Colonic mucosa (tissue), 4 donors: ENCODE results near the gene RAB6A. TPM values are rescaled to one million over a fixed set of nuclear protein-coding genes. Genes with fewer than 3 reads are reported as not detected.
"Not testable (repeated sequence)": the region's sequence is repeated elsewhere in the genome, so short reads cannot be mapped to it uniquely, and the experiment has no call there.

Source experiments
- DNase-seq: peaks from one replicate; pipeline ENCODE4 v3.0.0-alpha.2; 2020
- H3K27ac ChIP-seq: fragments of 200-600 bp; one replicate; pipeline ENCODE4 v1.8.0; 2021
- H3K27me3 ChIP-seq: fragments of 200-600 bp; one replicate; pipeline ENCODE4 v1.8.0; 2021
- H3K36me3 ChIP-seq: fragments of 200-600 bp; one replicate; pipeline ENCODE4 v1.8.0; 2021
- H3K4me1 ChIP-seq: fragments of 200-600 bp; one replicate; pipeline ENCODE4 v1.8.0; 2021; ENCODE audit warnings: mild to moderate bottlenecking
- H3K4me3 ChIP-seq: fragments of 200-600 bp; one replicate; pipeline ENCODE4 v1.8.0; 2021
- H3K9ac ChIP-seq, 2 donors: one replicate each; pipeline ENCODE4 v1.7.0; 2013; ENCODE audit warnings: control low read depth in 2 of 2, low read depth in 2 of 2, low read length in 2 of 2
- H3K9me3 ChIP-seq: fragments of 200-600 bp; one replicate; pipeline ENCODE4 v1.8.0; 2021
- intact Hi-C: fragments of 100-400 bp; cut with DNase I; formaldehyde crosslinking; loops from one replicate; pipeline ENCODE4 v1.14.1; 2022
- total RNA-seq, 2 donors: library from RNA; stranded (reverse); fragmentation: NEBNext Ultra II Directional in 1 of 2; extraction: Animal tissue kit (Norgen Biotek cat#: 25700) in 1 of 2; gene quantifications; one replicate each; pipeline ENCODE4 v1.2.1, GENCODE V29; 2021
- TF ChIP-seq, protein P1 (sequence below): fragments of 200-600 bp; IDR thresholded peaks from one replicate; pipeline ENCODE4 v1.8.0; 2022; ENCODE audit warnings: antibody characterized with exemption, mild to moderate bottlenecking
- donor health status: healthy.
- donor health status: DM: no; HTN: no; CAD: no.
- donor health status: DM: no; HTN: no; CAD: no.

RAB6A gene
- total RNA-seq, 2 donors from 2014 or later, result 160 to 198 TPM

DNA sequence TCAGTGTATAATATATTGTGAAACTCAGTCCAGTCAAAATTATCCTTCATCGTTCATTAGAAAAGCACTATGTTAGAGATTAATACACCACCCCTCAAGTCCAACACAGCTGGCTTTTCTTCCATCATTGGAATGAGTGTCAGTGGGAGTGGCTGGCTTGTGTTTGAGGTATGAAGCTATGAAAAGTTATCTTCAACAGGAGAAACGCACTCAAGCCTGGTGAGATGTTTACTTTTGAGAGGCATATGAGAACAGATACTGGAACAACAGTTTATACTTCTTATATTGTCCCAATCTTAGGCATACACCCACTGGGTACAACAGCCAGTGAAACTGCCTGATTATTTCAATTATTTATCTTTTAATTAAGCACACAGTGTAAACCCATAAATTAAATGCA is 80.2 kb downstream of the RAB6A start:
- Histone ChIP-seq H3K27ac (no peak overlapping the region), H3K36me3 (no peaks in the 10 kb centered on the region), H3K9ac (no peak overlapping the region), H3K4me3 (no peak overlapping the region), H3K4me1 (no peaks in the 10 kb centered on the region), H3K9me3 (no peaks in the 10 kb centered on the region), H3K27me3 (no peaks in the 10 kb centered on the region)
- DNase-seq, result no peak
- intact Hi-C loops, result no loop called here
- TF ChIP-seq, protein P1, sequence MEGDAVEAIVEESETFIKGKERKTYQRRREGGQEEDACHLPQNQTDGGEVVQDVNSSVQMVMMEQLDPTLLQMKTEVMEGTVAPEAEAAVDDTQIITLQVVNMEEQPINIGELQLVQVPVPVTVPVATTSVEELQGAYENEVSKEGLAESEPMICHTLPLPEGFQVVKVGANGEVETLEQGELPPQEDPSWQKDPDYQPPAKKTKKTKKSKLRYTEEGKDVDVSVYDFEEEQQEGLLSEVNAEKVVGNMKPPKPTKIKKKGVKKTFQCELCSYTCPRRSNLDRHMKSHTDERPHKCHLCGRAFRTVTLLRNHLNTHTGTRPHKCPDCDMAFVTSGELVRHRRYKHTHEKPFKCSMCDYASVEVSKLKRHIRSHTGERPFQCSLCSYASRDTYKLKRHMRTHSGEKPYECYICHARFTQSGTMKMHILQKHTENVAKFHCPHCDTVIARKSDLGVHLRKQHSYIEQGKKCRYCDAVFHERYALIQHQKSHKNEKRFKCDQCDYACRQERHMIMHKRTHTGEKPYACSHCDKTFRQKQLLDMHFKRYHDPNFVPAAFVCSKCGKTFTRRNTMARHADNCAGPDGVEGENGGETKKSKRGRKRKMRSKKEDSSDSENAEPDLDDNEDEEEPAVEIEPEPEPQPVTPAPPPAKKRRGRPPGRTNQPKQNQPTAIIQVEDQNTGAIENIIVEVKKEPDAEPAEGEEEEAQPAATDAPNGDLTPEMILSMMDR, result no peak

DNA sequence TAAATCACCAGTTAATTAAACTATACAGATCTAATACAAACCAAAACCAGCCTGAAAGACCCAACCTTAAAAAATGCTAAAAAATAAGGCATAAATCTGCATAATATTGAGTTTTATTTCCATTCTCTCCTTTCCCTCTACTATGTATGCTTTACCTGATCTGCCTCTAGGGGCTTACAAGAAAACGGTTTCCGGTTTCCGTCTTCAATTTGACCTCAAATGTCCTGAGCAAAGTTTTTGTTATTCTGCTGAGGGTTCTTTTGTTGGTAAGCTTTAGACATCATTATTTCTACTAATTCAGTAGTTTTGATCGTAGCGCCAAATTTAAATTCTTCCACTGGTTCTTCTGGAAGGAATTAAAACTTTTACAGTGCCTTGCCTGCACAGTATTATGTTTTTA is 84.3 kb downstream of the RAB6A start:
- H3K36me3 ChIP-seq, intact Hi-C loops: not testable (repeated sequence)

DNA sequence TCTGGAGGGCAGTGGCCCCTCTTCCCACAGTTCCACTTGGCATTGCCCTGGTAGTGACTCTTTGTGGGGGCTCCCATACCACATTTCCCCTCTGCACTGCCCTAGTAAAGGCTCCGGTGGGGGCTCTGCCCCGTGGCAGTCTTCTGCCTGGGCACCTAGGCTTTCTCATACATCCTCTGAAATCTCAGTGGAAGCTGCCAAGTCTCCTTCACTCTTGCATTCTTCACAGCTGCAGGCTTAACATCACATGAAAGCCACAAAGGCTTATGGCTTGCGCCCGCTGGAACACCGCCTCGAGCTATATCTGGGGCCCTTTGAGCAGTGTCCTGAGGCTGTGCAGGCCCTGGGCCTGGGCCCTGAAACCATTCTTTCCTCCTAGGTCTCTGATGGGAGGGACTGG is 89.2 kb downstream of the RAB6A start:
- Histone ChIP-seq H3K4me3 (no peak overlapping the region), H3K36me3 (no peaks in the 10 kb centered on the region), H3K9ac (no peak overlapping the region), H3K27me3 (no peaks in the 10 kb centered on the region), H3K4me1 (no peaks in the 10 kb centered on the region), H3K9me3 (no peaks in the 10 kb centered on the region), H3K27ac (no peak overlapping the region)
- TF ChIP-seq, protein P1, result no peak
- DNase-seq, result no peak
- intact Hi-C loops, result no loop called here

More for the DNA sequence above, 84.3 kb downstream of the RAB6A start:
- H3K27me3 ChIP-seq, H3K4me3 ChIP-seq, H3K9me3 ChIP-seq, H3K27ac ChIP-seq, H3K9ac ChIP-seq, H3K4me1 ChIP-seq, DNase-seq: not testable (repeated sequence)

DNA sequence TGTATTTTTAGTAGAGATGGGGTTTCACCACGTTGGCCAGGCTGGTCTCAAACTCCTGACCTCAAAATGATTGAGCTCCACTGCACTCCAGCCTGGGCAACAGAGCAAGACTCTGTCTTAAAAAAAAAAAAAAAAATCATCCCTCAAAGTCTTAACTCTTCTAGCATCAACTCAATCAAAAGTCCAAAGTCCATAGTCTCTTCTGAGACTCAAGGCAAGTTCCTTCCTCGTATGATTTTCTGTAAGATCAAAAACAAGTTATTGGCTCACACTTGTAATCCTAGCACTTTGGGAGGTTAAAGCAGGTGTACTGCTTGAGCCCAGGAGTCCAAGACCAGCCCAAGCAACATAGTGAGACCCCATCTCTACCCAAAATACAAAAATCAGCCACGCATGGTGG is 90.1 kb downstream of the RAB6A start:
- H3K9me3 ChIP-seq, result no peaks in the 10 kb centered on the region
- TF ChIP-seq, protein P1, result no peak
- DNase-seq, result no peak
- H3K27me3 ChIP-seq, result no peaks in the 10 kb centered on the region
- no peak overlapping the region for H3K4me3 ChIP-seq
- intact Hi-C loops, result no loop called here
- no peak overlapping the region for H3K27ac ChIP-seq
- H3K36me3 ChIP-seq, result no peaks in the 10 kb centered on the region
- no peak overlapping the region for H3K9ac ChIP-seq
- no peaks in the 10 kb centered on the region for H3K4me1 ChIP-seq

DNA sequence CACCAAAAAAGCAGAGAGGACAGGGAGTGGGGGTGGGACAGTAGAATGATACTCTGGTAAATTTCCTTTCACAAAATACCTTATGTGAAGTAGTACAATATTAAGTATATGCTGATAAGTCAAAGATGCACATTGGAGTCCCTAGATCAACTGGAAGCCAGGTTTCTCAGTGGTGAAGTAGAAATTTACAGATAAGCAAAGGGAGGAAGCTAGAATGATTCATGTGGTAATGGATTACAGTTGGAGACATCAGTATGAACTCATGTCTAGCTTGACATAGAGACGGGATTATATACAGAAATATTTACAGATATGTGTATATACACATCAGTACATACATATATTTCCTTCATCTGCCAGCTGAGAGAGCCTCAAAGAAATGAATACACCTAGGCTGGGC is 93.0 kb downstream of the RAB6A start:
- intact Hi-C loops, result no loop called here
- Histone ChIP-seq H3K27ac (no peak overlapping the region), H3K36me3 (no peaks in the 10 kb centered on the region), H3K9ac (no peak overlapping the region), H3K4me3 (no peak overlapping the region), H3K27me3 (no peaks in the 10 kb centered on the region), H3K9me3 (no peaks in the 10 kb centered on the region), H3K4me1 (no peaks in the 10 kb centered on the region)
- TF ChIP-seq, protein P1, result no peak
- DNase-seq, result no peak

DNA sequence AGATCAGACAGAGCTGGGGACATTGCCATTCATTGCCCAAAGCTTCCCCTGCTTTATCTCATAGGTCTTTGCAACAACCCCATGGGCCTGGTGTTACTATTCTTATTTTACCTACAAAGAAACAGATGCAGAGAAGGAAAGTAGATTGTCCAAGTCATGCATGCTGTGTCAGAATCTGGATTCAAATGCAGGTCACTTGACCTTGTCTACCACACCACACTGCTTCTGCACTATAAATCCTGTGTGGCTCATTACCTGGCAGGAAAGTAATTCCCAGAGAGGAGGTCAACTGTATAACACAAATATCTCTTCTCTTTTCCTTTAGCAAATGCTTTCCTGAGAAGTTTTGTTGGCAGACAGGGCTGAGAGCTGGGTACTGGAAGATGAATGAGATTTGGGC is 96.0 kb downstream of the RAB6A start:
- no peak for DNase-seq
- H3K36me3 ChIP-seq, result no peaks in the 10 kb centered on the region
- no peaks in the 10 kb centered on the region for H3K27me3 ChIP-seq
- no peak overlapping the region for H3K27ac ChIP-seq
- no peak overlapping the region for H3K9ac ChIP-seq
- no peaks in the 10 kb centered on the region for H3K9me3 ChIP-seq
- TF ChIP-seq, protein P1, result no peak
- peaks cover 6% of the 10 kb centered on the region for H3K4me1 ChIP-seq
- no peak overlapping the region for H3K4me3 ChIP-seq
- intact Hi-C loops, result loop anchor here (5.0 kb wide), 1 partner anchor 178 kb away; no protein-coding TSS in a partner anchor
